GM10248 (cell line): ENCODE measurements around the gene TAPT1.

Experiments used
- CTCF ChIA-PET: fragments of 300-600 bp; sonication (Branson Sonifier 250); formaldehyde crosslinking; extraction: SDS; loops from one replicate; lab custom pipeline; 2021; ENCODE audit warnings: antibody characterized with exemption; lab: Yijun Ruan, JAX
- POLR2A ChIA-PET: fragments of 350-650 bp; sonication (Branson Sonifier 250); formaldehyde crosslinking; extraction: SDS; loops from one replicate; lab custom pipeline; 2020; ENCODE audit warnings: antibody characterized with exemption; lab: Yijun Ruan, JAX
- DNase-seq: peaks from one replicate; pipeline ENCODE4 v3.0.0; 2012; ENCODE audit errors: extremely low spot score
- CTCF ChIP-seq: IDR thresholded peaks from 2 replicates; pipeline ENCODE4 v1.5.1; 2012; ENCODE audit warnings: mild to moderate bottlenecking, low read depth; ENCODE audit errors: extremely low read depth, missing control alignments, control extremely low read depth

Gene TAPT1

GRCh38 chr4:16230308-16230707 lies 4.0 kb upstream of the TAPT1 start:
- ChIA-PET CTCF (interaction anchor here (0.6 kb wide), 1 partner anchor 9 kb away, joined by 3 read pairs; no protein-coding TSS in a partner anchor), POLR2A (no interaction called here)
- no peak for TF ChIP-seq CTCF
- no peak for DNase-seq

GRCh38 chr4:16229604-16230003 lies 3.3 kb upstream of the TAPT1 start:
- no peak for TF ChIP-seq CTCF
- no peak for DNase-seq
- ChIA-PET CTCF (no interaction called here), POLR2A (no interaction called here)

- POLR2A ChIA-PET: no interaction called here
- DNase-seq: no peak
- CTCF ChIA-PET: interaction anchor here (0.8 to 1.9 kb wide), 3 partner anchors 11 to 22 kb away, joined by 3 to 9 read pairs (median 3); no protein-coding TSS in a partner anchor
Observed at GRCh38 chr4:16227462-16227868, 1.2 kb upstream of the TAPT1 start.

GRCh38 chr4:16226816-16227461 lies 668 bp upstream of the TAPT1 start:
- CTCF ChIA-PET: interaction anchor here (1.9 kb wide), 1 partner anchor 21 kb away, joined by 9 read pairs; no protein-coding TSS in a partner anchor

More at GRCh38 chr4:16227462-16227868, 1.2 kb upstream of the TAPT1 start:
- TF ChIP-seq CTCF: no peak

GRCh38 chr4:16225167-16225862 lies 956 bp downstream of the TAPT1 start:
- DNase-seq: no peak
- ChIA-PET CTCF (interaction anchor here (2.4 to 2.5 kb wide), 2 partner anchors 11 to 19 kb away, joined by 8 to 17 read pairs; no protein-coding TSS in a partner anchor), POLR2A (interaction anchor here (0.6 kb wide), 1 partner anchor 584 kb away, joined by 3 read pairs; no protein-coding TSS in a partner anchor)
- TF ChIP-seq CTCF: no peak

More at GRCh38 chr4:16226816-16227461, 668 bp upstream of the TAPT1 start:
- TF ChIP-seq CTCF: no peak
- peak; percentile 48 for DNase-seq
- POLR2A ChIA-PET: no interaction called here

- POLR2A ChIA-PET: no interaction called here
- DNase-seq: no peak
- TF ChIP-seq CTCF: no peak
- CTCF ChIA-PET: interaction anchor here (0.8 to 2.5 kb wide), 4 partner anchors 10 to 28 kb away, joined by 3 to 17 read pairs (median 6); no protein-coding TSS in a partner anchor
Observed at GRCh38 chr4:16224264-16225166, 1.8 kb downstream of the TAPT1 start.
